ENCODE data around the gene OBSCN. TPM values are rescaled to one million over a fixed set of nuclear protein-coding genes. Genes with fewer than 3 reads are reported as not detected.

OBSCN gene
- total and polyA plus RNA-seq, 10 of the 15 experiments (the other 5 are each of a cell fraction or from before 2014, with no cell fraction given) = 0.01 to 0.36 (median 0.08) TPM; not detected in 2

GRCh38 chr1:228285661-228286504, 78.0 kb downstream of the OBSCN start (continued):
- TF ChIP-seq E4F1 (IDR thresholded peaks at IDR 0.05; ENCODE audit: borderline replicate concordance, partially characterized antibody) = no peak

- ChIA-PET CTCF (no interaction called here), POLR2A (no interaction called here), RAD21 (ENCODE audit: unreplicated experiment) (no interaction called here), SMC1A (ENCODE audit: uncharacterized antibody, unreplicated experiment) (no interaction called here)
- Histone ChIP-seq H3K4me1 (ENCODE audit: control insufficient read depth, insufficient read depth, low read length) (no peaks in the 10 kb centered on the region), H3K79me2 (ENCODE audit: control insufficient read depth, insufficient read depth, low read length) (no peaks in the 10 kb centered on the region), H2AFZ (ENCODE audit: control insufficient read depth, low read depth, low read length) (no peak overlapping the region), H3K36me3 (ENCODE audit: control insufficient read depth in 2 of 2, insufficient read depth in 2 of 2, low read length in 1 of 2) (no peaks in the 10 kb centered on the region), H3K9me3 (replicated peaks; ENCODE audit: control insufficient read depth, insufficient read depth, low read length) (no peaks in the 10 kb centered on the region), H3K27me3 (replicated peaks in 1 of 2; ENCODE audit: control insufficient read depth in 2 of 2, insufficient read depth in 2 of 2, low read length in 1 of 2) (no peaks in the 10 kb centered on the region), H3K9ac (ENCODE audit: control insufficient read depth, insufficient read depth, low read length) (no peak overlapping the region), H3K4me2 (ENCODE audit: control insufficient read depth, insufficient read depth) (no peak overlapping the region), H3K27ac (ENCODE audit: control insufficient read depth, insufficient read depth) (no peak overlapping the region), H4K20me1 (ENCODE audit: control insufficient read depth, insufficient read depth) (no peaks in the 10 kb centered on the region), H3K4me3 (no peak overlapping the region)
- no TSS peak for BruUV-seq (replicated peaks)
- no peak for FAIRE-seq
- in situ Hi-C loops (cut with MboI) = no loop called here
- ATAC-seq = no peak
- no peak for DNase-seq (ENCODE audit: low read depth, low spot score)
- intact Hi-C loops (cut with micrococcal nuclease; ENCODE audit: unreplicated experiment) = loop anchor here (10.0 kb wide), 1 partner anchor 72 kb away; no protein-coding TSS in a partner anchor
- WGBS (ENCODE audit: insufficient coverage, insufficient replicate concordance, low lambda C conversion rate, missing lambda C conversion rate) = 36% methylated on average over 28 of the region's 28 CpGs
- TF ChIP-seq MXI1 (IDR thresholded peaks at IDR 0.05; ENCODE audit: low read depth, low read length) (no peak), CBX5 (IDR thresholded peaks at IDR 0.05; ENCODE audit: low read depth) (no peak), PML (IDR thresholded peaks at IDR 0.05; ENCODE audit: low read length) (no peak), MYB (IDR thresholded peaks at IDR 0.05; ENCODE audit: borderline replicate concordance, low read depth, low read length) (no peak), IKZF2 (IDR thresholded peaks at IDR 0.05) (no peak), BHLHE40 (IDR thresholded peaks at IDR 0.05; ENCODE audit: borderline replicate concordance in 1 of 2, low read depth in 2 of 2, low read length in 1 of 2) (no peak), ASH2L (IDR thresholded peaks at IDR 0.05; ENCODE audit: borderline replicate concordance, low read depth) (no peak), NFYA (IDR thresholded peaks at IDR 0.05; ENCODE audit: borderline replicate concordance, low read depth, low read length) (no peak), SMAD5 (IDR thresholded peaks at IDR 0.05; ENCODE audit: low read depth) (no peak), FOS (IDR thresholded peaks at IDR 0.05; ENCODE audit: borderline replicate concordance, extremely low read depth, insufficient read length) (no peak)
Measured at GRCh38 chr1:228286505-228287417, 78.9 kb downstream of the OBSCN start.
